Liver (tissue), 3 donors: ENCODE data around the gene PPP1R3D.

Experiments used
- CTCF ChIP-seq: fragments of 150-350 bp; IDR thresholded peaks from 2 replicates; pipeline ENCODE4 v1.5.1; 2017; ENCODE audit warnings: improper control_type of control experiment, low read depth, low read length; ENCODE audit not compliant: missing input control
- HNF4A ChIP-seq, 2 donors: conservative IDR thresholded peaks; 2 replicates each; pipeline ENCODE4 v1.6.1; 2016; ENCODE audit warnings: antibody characterized with exemption in 2 of 2, mild to moderate bottlenecking in 2 of 2
- HNF4G ChIP-seq: IDR thresholded peaks from 2 replicates; pipeline ENCODE4 v1.6.1; 2016; ENCODE audit warnings: antibody characterized with exemption
- JUND ChIP-seq, 2 donors: IDR thresholded peaks; 2 replicates each; pipeline ENCODE4 v1.6.1; 2016; ENCODE audit warnings: antibody characterized with exemption in 2 of 2
- RAD21 ChIP-seq, 2 donors: IDR thresholded peaks; 2 replicates each; pipeline ENCODE4 v1.6.1; 2016; ENCODE audit warnings: antibody characterized with exemption in 2 of 2, mild to moderate bottlenecking in 2 of 2
- REST ChIP-seq: IDR thresholded peaks from 2 replicates; pipeline ENCODE4 v1.6.1; 2016; ENCODE audit warnings: antibody characterized with exemption, mild to moderate bottlenecking
- TAF1 ChIP-seq: conservative IDR thresholded peaks from 2 replicates; pipeline ENCODE4 v1.6.1; 2016; ENCODE audit warnings: antibody characterized with exemption, mild to moderate bottlenecking
- TF ChIP-seq, protein P1 (sequence below): IDR thresholded peaks from 2 replicates; pipeline ENCODE4 v1.6.1; 2016; ENCODE audit warnings: antibody characterized with exemption
- TF ChIP-seq, protein P2 (sequence below): IDR thresholded peaks from 2 replicates; pipeline ENCODE4 v1.6.1; 2016; ENCODE audit warnings: antibody characterized with exemption
- donor health status: healthy.
- donor health status: healthy.

DNA sequence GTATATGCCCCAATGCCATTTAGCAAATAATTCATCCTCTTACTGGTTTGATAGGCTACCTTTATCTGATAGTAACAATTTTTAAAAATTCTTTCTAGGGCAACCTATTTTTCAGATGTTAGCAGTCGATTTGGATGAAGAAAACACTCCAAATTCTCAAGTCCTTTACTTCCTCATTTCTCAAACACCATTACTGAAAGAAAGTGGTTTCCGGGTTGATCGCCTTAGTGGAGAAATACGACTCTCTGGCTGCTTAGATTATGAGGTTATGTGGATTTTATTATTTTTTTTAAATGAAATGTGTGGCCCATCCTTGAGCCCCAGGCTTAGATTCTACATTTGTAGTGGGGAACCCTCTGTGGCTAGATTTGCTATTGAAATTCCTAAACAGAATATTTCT lies 44.4 kb upstream of the PPP1R3D start:
- no peak for TF ChIP-seq CTCF
- TF ChIP-seq TAF1 = no peak
- TF ChIP-seq, protein P1, sequence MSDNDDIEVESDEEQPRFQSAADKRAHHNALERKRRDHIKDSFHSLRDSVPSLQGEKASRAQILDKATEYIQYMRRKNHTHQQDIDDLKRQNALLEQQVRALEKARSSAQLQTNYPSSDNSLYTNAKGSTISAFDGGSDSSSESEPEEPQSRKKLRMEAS = no peak
- TF ChIP-seq HNF4G = no peak
- TF ChIP-seq JUND (IDR thresholded peaks at IDR 0.05) = no peak
- TF ChIP-seq REST = no peak
- TF ChIP-seq HNF4A (conservative IDR thresholded peaks at IDR 0.05) = no peak
- no peak for TF ChIP-seq RAD21 (IDR thresholded peaks at IDR 0.05)
- TF ChIP-seq, protein P2, sequence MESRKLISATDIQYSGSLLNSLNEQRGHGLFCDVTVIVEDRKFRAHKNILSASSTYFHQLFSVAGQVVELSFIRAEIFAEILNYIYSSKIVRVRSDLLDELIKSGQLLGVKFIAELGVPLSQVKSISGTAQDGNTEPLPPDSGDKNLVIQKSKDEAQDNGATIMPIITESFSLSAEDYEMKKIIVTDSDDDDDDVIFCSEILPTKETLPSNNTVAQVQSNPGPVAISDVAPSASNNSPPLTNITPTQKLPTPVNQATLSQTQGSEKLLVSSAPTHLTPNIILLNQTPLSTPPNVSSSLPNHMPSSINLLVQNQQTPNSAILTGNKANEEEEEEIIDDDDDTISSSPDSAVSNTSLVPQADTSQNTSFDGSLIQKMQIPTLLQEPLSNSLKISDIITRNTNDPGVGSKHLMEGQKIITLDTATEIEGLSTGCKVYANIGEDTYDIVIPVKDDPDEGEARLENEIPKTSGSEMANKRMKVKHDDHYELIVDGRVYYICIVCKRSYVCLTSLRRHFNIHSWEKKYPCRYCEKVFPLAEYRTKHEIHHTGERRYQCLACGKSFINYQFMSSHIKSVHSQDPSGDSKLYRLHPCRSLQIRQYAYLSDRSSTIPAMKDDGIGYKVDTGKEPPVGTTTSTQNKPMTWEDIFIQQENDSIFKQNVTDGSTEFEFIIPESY = no peak
